Measurements from ENCODE around the gene MYO1F.
"Not testable (repeated sequence)": the region's sequence is repeated elsewhere in the genome, so short reads cannot be mapped to it uniquely, and the experiment has no call there.

GRCh38 chr19:8574619-8574922 is 2.7 kb downstream of the MYO1F start:
- not testable (repeated sequence) for TF ChIP-seq CREB1 (IDR thresholded peaks at IDR 0.05); CREB1 (CRISPR knock-in tag; IDR thresholded peaks at IDR 0.05); ZXDC (CRISPR knock-in tag; IDR thresholded peaks at IDR 0.05); SUZ12 (IDR thresholded peaks at IDR 0.05; ENCODE audit: low read depth, low read length); HDAC2 (CRISPR knock-in tag; IDR thresholded peaks at IDR 0.05); NFYB (CRISPR knock-in tag; IDR thresholded peaks at IDR 0.05); ATF2 (CRISPR knock-in tag; IDR thresholded peaks at IDR 0.05); ZGPAT (CRISPR knock-in tag; IDR thresholded peaks at IDR 0.05); TCF7L2 (IDR thresholded peaks at IDR 0.05; ENCODE audit: low read depth, low read length)

Data from HepG2 (cell line).